Lung (tissue), 12 donors: Measurements from ENCODE around the gene BCORL1. TPM values are rescaled to one million over a fixed set of nuclear protein-coding genes. Genes with fewer than 3 reads are reported as not detected.
A peak's percentile ranks its signal among the peaks of the same experiment; 100 is the strongest.

ENCODE experiments used
- ATAC-seq: fragments of 200-7000 bp; cut with Tn5 transposase; one replicate; pipeline ENCODE4 v1.9.1; 2020; ENCODE audit warnings: moderate number of reproducible peaks; ENCODE audit not compliant: insufficient read depth, low FRiP score
- DNase-seq, 3 donors: peaks; one replicate each; pipeline ENCODE4 v3.0.0-alpha.2; 2013 to 2017
- H3K27ac ChIP-seq, 2 donors: one replicate each; pipeline ENCODE4 v1.5.1; 2013; ENCODE audit warnings: mild to moderate bottlenecking in 2 of 2, moderate library complexity in 2 of 2, control low read depth in 1 of 2, inconsistent platforms in 1 of 2, low read depth in 1 of 2, low read length in 1 of 2
- H3K27me3 ChIP-seq, 3 donors: one replicate each; pipeline ENCODE4 v1.5.1; 2013; ENCODE audit warnings: low read length in 2 of 3; ENCODE audit not compliant: control insufficient read depth in 3 of 3, insufficient read depth in 3 of 3
- H3K36me3 ChIP-seq, 4 donors: one replicate each; pipeline ENCODE4 v1.5.1; 2013; ENCODE audit warnings: low read length in 4 of 4, mild to moderate bottlenecking in 1 of 4, moderate library complexity in 1 of 4; ENCODE audit not compliant: control insufficient read depth in 4 of 4, insufficient read depth in 4 of 4
- H3K4me1 ChIP-seq, 5 donors: one replicate each; pipeline ENCODE4 v1.5.1; 2013; ENCODE audit warnings: low read length in 5 of 5, mild to moderate bottlenecking in 2 of 5, moderate library complexity in 1 of 5; ENCODE audit not compliant: control insufficient read depth in 5 of 5, insufficient read depth in 5 of 5
- H3K4me3 ChIP-seq: one replicate; pipeline ENCODE4 v1.5.1; 2013; ENCODE audit warnings: mild to moderate bottlenecking, control low read depth, moderate library complexity
- H3K9ac ChIP-seq, 2 donors: one replicate each; pipeline ENCODE4 v1.5.1; 2013; ENCODE audit warnings: low read length in 2 of 2, control low read depth in 1 of 2; ENCODE audit not compliant: insufficient read depth in 1 of 2
- H3K9me3 ChIP-seq, 4 donors: one replicate each; pipeline ENCODE4 v1.5.1; 2013; ENCODE audit warnings: low read length in 3 of 4, mild to moderate bottlenecking in 1 of 4, moderate library complexity in 1 of 4; ENCODE audit not compliant: control insufficient read depth in 4 of 4, insufficient read depth in 3 of 4
- WGBS, 2 donors: extraction: QIAGEN DNeasy Blood & Tissue Kit; methylation state at CpG; one replicate each; pipeline ENCODE4 v1.1.7; 2013; 5-methylcytosine and 5-hydroxymethylcytosine counted together
- polyA plus RNA-seq, 2 donors: library from polyadenylated mRNA; stranded (reverse); fragments of 200-250 nt; gene quantifications; one replicate each; pipeline ENCODE4 v1.2.1, GENCODE V29; 2013
- total RNA-seq, 2 donors: library from RNA; depleted of rRNA in 1 of 2; stranded (reverse); fragments of >200 nt in 1 of 2; gene quantifications; one replicate each; pipeline ENCODE4 v1.2.1, GENCODE V29; 2014 to 2021
- TF ChIP-seq, protein P1 (sequence below): IDR thresholded peaks from 2 replicates; pipeline ENCODE4 v1.5.1; 2012; ENCODE audit warnings: mild to moderate bottlenecking; ENCODE audit errors: control extremely low read depth, extremely low read depth
- donor health status: control.
- donor health status: control.
- donor health status: Bipolar disorder and iron deficiency.
- donor health status: healthy.
- donor health status: DM: yes; HTN: yes; CAD: no.

BCORL1 gene
- total and polyA plus RNA-seq, 4 donors: 2.3 to 11.8 (median 7.0) TPM

DNA sequence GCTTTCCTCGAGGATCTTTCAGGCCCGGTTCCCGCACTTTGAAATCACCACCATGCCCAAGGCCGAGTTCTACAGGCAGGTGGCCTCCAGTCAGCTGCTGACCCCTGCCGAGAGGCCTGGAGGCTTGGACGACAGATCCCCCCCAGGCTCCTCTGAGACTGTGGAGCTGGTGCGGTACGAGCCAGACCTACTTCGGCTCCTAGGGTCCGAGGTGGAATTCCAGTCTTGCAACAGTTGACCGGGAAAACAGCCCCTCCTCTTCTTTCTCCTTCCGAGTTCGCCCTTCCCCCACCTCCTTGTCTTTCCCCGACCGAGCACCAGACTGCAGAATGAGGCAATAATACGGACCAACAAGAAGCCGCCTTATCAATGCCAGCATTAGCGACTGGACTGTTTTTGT is 73.5 kb downstream of the BCORL1 start:
- TF ChIP-seq, protein P1, sequence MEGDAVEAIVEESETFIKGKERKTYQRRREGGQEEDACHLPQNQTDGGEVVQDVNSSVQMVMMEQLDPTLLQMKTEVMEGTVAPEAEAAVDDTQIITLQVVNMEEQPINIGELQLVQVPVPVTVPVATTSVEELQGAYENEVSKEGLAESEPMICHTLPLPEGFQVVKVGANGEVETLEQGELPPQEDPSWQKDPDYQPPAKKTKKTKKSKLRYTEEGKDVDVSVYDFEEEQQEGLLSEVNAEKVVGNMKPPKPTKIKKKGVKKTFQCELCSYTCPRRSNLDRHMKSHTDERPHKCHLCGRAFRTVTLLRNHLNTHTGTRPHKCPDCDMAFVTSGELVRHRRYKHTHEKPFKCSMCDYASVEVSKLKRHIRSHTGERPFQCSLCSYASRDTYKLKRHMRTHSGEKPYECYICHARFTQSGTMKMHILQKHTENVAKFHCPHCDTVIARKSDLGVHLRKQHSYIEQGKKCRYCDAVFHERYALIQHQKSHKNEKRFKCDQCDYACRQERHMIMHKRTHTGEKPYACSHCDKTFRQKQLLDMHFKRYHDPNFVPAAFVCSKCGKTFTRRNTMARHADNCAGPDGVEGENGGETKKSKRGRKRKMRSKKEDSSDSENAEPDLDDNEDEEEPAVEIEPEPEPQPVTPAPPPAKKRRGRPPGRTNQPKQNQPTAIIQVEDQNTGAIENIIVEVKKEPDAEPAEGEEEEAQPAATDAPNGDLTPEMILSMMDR: no peak
- Histone ChIP-seq H3K4me3 (no peak overlapping the region), H3K27me3 (no peaks in the 10 kb centered on the region), H3K9me3 (peaks cover 0 to 2% (median 0%) of the 10 kb centered on the region in 4 donors), H3K4me1 (no peaks in the 10 kb centered on the region), H3K9ac (no peak overlapping the region), H3K27ac (no peak overlapping the region), H3K36me3 (peaks cover 0 to 11% (median 10%) of the 10 kb centered on the region in 4 donors)
- WGBS, 2 donors: 78 to 89% methylated on average over 16 to 18 of the region's 18 CpGs
- ATAC-seq: no peak
- DNase-seq: no peak

DNA sequence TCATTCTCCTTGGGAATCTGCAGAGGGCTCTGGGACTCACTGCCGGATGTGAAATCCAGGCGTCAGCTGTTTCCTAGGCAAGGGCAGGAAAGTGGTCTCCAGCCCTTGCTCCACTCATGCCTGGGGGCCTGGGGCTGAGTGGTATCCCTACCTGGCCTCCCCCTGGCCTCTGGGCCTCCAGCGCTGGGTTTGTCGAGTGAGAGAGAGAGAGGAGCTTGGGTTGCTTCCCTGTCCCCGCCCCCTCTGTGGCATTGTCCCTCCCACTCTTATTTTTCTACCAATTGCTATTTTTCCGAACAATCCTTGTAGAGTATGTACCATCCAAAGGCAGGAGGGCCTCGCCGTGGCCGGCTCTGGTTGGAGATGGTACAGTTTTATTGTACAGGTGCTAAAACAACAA is 74.8 kb downstream of the BCORL1 start:
- DNase-seq (peak in 2 of 3 donors; percentile 23 to 52), ATAC-seq (no peak)
- WGBS, 2 donors: 79 to 89% methylated on average over 7 to 9 of the region's 9 CpGs
- no peaks in the 10 kb centered on the region for H3K27me3 ChIP-seq
- H3K9ac ChIP-seq: no peak overlapping the region
- no peak overlapping the region for H3K27ac ChIP-seq
- TF ChIP-seq, protein P1: no peak
- no peaks in the 10 kb centered on the region for H3K9me3 ChIP-seq
- peaks cover 0 to 8% (median 6%) of the 10 kb centered on the region in 4 donors for H3K36me3 ChIP-seq
- no peak overlapping the region for H3K4me3 ChIP-seq
- no peaks in the 10 kb centered on the region for H3K4me1 ChIP-seq

DNA sequence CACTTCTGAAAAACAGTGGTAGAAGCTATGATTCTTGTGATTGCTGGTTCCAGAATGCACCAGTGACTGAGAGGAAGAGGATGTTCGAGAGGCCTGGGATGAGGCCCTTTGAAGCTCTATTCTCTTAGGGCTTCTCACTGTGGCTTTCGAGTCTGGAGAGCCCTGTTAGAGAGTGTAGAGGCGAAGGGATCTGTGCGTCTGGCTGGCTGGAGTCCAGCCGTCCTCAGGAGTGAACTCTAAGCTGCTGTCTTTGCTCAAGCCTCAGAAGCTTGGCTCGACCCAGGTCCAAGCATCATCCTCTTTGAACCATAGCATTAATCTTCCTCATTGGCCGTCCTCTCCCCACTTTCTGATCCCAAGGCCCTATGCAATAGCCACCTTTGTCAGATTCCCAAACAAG is 76.2 kb downstream of the BCORL1 start:
- no peak for ATAC-seq
- 69 to 90% methylated on average over 6 to 7 of the region's 7 CpGs for WGBS, 2 donors
- TF ChIP-seq, protein P1: no peak

More for the DNA sequence above, 76.2 kb downstream of the BCORL1 start:
- H3K27me3 ChIP-seq: no peaks in the 10 kb centered on the region
- DNase-seq: peak in 1 of 3 donors; percentile 15
- H3K36me3 ChIP-seq: peaks cover 0 to 5% (median under 1%) of the 10 kb centered on the region in 4 donors
- H3K9ac ChIP-seq: no peak overlapping the region
- H3K27ac ChIP-seq: no peak overlapping the region
- no peaks in the 10 kb centered on the region for H3K4me1 ChIP-seq
- no peak overlapping the region for H3K4me3 ChIP-seq
- H3K9me3 ChIP-seq: no peaks in the 10 kb centered on the region
